ENCODE measurements around the gene ZFYVE27. TPM values are rescaled to one million over a fixed set of nuclear protein-coding genes. Genes with fewer than 3 reads are reported as not detected.

Gene ZFYVE27
- total RNA-seq, 2 donors from 2014 or later = 45.9 to 47.9 TPM

DNA sequence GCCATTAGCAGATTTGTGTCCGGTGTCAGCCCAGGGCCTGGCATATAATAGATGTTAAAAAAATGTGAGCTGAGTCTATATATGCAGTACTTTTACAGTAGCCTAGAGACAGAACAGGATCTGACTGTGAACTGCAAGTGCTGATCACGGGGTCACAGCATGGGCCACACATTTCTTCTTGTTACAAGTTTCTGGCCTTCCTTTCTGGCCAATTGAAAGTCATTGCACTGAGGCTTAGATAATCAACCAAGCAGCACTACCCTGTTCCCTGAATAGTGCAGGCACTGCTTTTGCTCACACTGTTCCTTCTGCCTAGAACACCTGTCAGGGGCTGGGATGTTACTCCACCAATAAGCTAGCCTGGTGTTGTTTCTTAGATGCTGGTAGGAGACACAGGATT is 28.8 kb upstream of the ZFYVE27 start:
- H3K36me3 ChIP-seq = no peaks in the 10 kb centered on the region
- H3K27ac ChIP-seq = no peak overlapping the region
- no peaks in the 10 kb centered on the region for H3K4me1 ChIP-seq
- H3K9me3 ChIP-seq = no peaks in the 10 kb centered on the region
- no peak overlapping the region for H3K9ac ChIP-seq (ENCODE audit: low read depth in 2 of 2, low read length in 2 of 2)
- DNase-seq = no peak
- H3K27me3 ChIP-seq = no peaks in the 10 kb centered on the region
- intact Hi-C loops (cut with DNase I) = loop anchor here (2.0 kb wide), 1 partner anchor 23 kb away; no protein-coding TSS in a partner anchor
- no peak overlapping the region for H3K4me3 ChIP-seq
- TF ChIP-seq, protein P1, sequence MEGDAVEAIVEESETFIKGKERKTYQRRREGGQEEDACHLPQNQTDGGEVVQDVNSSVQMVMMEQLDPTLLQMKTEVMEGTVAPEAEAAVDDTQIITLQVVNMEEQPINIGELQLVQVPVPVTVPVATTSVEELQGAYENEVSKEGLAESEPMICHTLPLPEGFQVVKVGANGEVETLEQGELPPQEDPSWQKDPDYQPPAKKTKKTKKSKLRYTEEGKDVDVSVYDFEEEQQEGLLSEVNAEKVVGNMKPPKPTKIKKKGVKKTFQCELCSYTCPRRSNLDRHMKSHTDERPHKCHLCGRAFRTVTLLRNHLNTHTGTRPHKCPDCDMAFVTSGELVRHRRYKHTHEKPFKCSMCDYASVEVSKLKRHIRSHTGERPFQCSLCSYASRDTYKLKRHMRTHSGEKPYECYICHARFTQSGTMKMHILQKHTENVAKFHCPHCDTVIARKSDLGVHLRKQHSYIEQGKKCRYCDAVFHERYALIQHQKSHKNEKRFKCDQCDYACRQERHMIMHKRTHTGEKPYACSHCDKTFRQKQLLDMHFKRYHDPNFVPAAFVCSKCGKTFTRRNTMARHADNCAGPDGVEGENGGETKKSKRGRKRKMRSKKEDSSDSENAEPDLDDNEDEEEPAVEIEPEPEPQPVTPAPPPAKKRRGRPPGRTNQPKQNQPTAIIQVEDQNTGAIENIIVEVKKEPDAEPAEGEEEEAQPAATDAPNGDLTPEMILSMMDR (IDR thresholded peaks at IDR 0.05) = no peak

DNA sequence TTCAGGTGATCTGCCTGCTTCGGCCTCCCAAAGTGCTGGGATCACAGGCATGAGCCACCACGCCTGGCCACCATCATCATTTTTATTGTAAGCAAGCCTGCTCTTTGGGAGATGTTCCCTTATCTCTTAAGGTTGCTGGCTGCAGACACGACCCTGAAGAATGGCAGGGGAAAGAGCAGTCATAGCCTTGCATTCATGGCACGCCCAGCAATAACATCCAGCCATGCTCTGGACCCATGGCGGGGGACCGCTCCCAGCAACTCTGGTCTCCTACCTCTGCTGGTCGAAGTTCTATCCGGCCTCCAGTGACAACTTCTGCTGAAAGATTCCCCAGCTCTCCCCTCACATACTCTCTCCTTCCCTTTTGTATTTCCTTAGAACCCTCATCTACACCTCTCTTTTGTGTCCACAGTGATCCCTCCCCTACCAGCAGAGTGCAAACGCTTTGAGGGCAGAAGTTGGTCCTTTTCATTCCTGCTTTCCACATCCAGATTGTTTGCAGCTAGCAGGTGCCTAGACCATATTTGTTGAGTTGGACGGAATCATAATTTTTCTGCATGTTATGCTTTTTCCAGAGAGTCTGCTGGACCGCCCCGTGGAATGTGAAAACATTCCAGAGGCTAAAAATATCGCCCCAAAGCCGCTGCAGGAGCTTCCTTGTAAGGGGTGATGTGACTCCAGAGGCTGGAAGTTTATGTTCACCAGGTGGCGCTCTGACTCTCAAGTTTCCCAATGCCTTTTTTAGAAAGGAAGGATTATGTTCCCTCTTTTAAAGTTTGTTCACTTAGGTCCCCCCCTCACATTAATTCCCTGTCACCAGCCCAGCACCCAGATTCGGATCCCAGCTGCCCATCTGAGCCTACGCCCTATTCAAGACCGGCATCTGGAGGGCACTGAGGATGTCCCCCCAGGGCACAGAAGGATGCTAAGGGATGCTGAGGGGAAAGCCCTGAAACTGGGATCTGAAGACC is 27.7 kb upstream of the ZFYVE27 start:
- DNase-seq = peak; percentile 82
- intact Hi-C loops (cut with DNase I) = loop anchor here (2.0 kb wide), 1 partner anchor 22 kb away; no protein-coding TSS in a partner anchor
- no peaks in the 10 kb centered on the region for H3K27me3 ChIP-seq

DNA sequence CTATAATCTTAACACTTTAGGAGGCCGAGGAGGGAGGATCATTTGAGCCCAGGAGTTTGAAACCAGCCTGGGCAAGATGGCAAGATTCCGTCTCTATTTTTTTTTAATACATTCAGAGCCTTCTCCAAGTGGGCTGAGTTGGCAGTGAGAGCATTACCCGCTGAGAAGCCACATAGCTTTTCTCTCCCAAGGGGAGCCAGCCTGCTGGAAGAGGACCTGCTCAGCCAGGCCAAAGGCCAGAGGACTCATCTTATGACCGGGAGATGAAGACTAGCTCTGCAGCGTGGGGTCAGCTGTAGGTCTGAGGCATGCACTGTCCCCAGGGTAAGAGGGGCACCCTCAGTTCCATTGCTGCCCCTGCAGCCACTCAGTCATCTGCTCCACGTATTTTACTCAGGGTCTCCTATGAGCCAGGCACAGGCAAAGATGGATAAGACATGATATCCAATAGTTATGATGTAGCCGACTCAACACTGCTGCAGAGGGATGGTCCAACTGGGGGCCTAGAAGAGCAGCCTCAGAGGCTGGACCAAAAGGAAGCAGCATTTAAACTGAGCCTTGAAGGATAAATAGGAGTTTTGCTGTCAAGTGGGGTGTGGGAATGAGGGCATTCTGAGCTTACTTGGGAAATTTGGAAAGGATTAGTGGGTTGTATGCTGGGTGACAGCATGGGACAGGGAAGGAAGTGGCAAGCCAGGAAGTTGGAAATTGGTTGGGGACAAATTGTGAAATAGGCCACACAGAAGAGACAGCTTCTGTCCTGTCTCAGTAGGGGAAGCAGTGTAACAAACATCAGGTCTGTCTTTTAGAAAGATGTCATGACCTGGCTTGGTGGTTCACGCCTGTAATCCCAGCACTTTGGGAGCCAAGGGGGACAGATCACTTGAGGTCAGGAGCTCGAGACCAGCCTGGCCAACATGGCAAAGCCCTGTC is 25.0 kb upstream of the ZFYVE27 start:
- intact Hi-C loops (cut with DNase I) = no loop called here
- TF ChIP-seq, protein P1 (IDR thresholded peaks at IDR 0.05) = no peak
- Histone ChIP-seq H3K9me3 (no peaks in the 10 kb centered on the region), H3K27ac (no peak overlapping the region), H3K4me3 (no peak overlapping the region), H3K9ac (ENCODE audit: low read depth in 2 of 2, low read length in 2 of 2) (no peak overlapping the region), H3K27me3 (no peaks in the 10 kb centered on the region), H3K36me3 (no peaks in the 10 kb centered on the region), H3K4me1 (peaks cover 3% of the 10 kb centered on the region)
- no peak for DNase-seq

More for the DNA sequence above, 27.7 kb upstream of the ZFYVE27 start:
- Histone ChIP-seq H3K27ac (no peak overlapping the region), H3K4me3 (no peak overlapping the region), H3K9ac (ENCODE audit: low read depth in 2 of 2, low read length in 2 of 2) (peak overlapping the region in 1 of 2 donors; percentile 46), H3K36me3 (no peaks in the 10 kb centered on the region), H3K4me1 (no peaks in the 10 kb centered on the region), H3K9me3 (no peaks in the 10 kb centered on the region)
- TF ChIP-seq, protein P1 (IDR thresholded peaks at IDR 0.05) = peak; percentile 47

DNA sequence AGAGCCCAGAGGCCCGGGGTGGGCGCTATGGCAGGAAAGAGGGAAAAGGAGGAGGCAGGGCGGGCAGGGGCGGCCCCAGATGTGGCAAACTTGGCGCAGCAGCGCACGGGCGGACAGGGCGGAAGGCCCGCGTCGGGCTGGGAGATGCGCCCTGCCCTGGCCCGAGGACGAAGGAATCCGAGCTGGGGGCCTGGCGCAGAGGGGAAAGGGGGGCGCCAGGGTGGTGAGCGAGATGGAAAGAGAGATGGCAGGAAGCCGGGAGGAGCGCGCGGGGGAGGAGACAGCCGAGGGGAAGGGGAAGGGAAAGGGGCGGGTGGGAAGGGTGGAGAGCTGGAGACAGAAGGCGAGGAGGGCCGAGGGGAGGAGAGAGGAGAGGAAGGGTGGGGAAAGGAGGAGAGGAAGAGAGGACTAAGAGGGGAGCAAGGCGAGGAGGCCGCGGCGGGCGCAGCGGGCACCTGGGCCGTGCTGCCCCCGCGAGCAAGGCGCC is 23.5 kb upstream of the ZFYVE27 start, which contains the start of gene MARVELD1:
MARVELD1 (plus strand) TSS at position 392 of the 487 bp plus-strand sequence. CDS start 147 bp downstream, outside the sequence.
- H3K4me1 ChIP-seq = peaks cover 12% of the 10 kb centered on the region
- no peaks in the 10 kb centered on the region for H3K9me3 ChIP-seq
- H3K4me3 ChIP-seq = peak within 1 kb of the TSS; percentile 55
- no peaks in the 10 kb centered on the region for H3K27me3 ChIP-seq
- H3K9ac ChIP-seq (ENCODE audit: low read depth in 2 of 2, low read length in 2 of 2) = peak within 1 kb of the TSS; percentile 85 to 86
- DNase-seq = peak; percentile 79
- intact Hi-C loops (cut with DNase I) = no loop called here
- TF ChIP-seq, protein P1 (IDR thresholded peaks at IDR 0.05) = no peak
- peak within 1 kb of the TSS; percentile 90 for H3K27ac ChIP-seq
- no peaks in the 10 kb centered on the region for H3K36me3 ChIP-seq

Data from colonic mucosa (tissue), 4 donors.